Muscle layer of duodenum (tissue), 2 donors: ENCODE data around the gene STK32A.

Experiments
- H3K27ac ChIP-seq: one replicate; pipeline ENCODE4 v1.7.0; 2013; ENCODE audit warnings: mild to moderate bottlenecking, low read length
- H3K27me3 ChIP-seq: one replicate; pipeline ENCODE4 v1.7.0; 2013; ENCODE audit warnings: low read depth, mild to moderate bottlenecking, control low read depth, low read length
- H3K36me3 ChIP-seq, 2 donors: one replicate each; pipeline ENCODE4 v1.7.0; 2013; ENCODE audit warnings: low read length in 2 of 2, control low read depth in 1 of 2, mild to moderate bottlenecking in 1 of 2; ENCODE audit not compliant: insufficient read depth in 2 of 2, control insufficient read depth in 1 of 2
- H3K4me1 ChIP-seq, 2 donors: one replicate each; pipeline ENCODE4 v1.7.0; 2013; ENCODE audit warnings: low read length in 2 of 2, mild to moderate bottlenecking in 2 of 2, control low read depth in 1 of 2, moderate library complexity in 1 of 2; ENCODE audit not compliant: insufficient read depth in 2 of 2, control insufficient read depth in 1 of 2
- H3K4me3 ChIP-seq, 2 donors: one replicate each; pipeline ENCODE4 v1.7.0; 2013; ENCODE audit warnings: low read length in 2 of 2, low read depth in 1 of 2, mild to moderate bottlenecking in 1 of 2
- H3K9me3 ChIP-seq, 2 donors: one replicate each; pipeline ENCODE4 v1.7.0; 2013; ENCODE audit warnings: low read length in 2 of 2, control low read depth in 1 of 2, mild to moderate bottlenecking in 1 of 2; ENCODE audit not compliant: control insufficient read depth in 1 of 2
- donor health status: healthy.

Gene STK32A

DNA sequence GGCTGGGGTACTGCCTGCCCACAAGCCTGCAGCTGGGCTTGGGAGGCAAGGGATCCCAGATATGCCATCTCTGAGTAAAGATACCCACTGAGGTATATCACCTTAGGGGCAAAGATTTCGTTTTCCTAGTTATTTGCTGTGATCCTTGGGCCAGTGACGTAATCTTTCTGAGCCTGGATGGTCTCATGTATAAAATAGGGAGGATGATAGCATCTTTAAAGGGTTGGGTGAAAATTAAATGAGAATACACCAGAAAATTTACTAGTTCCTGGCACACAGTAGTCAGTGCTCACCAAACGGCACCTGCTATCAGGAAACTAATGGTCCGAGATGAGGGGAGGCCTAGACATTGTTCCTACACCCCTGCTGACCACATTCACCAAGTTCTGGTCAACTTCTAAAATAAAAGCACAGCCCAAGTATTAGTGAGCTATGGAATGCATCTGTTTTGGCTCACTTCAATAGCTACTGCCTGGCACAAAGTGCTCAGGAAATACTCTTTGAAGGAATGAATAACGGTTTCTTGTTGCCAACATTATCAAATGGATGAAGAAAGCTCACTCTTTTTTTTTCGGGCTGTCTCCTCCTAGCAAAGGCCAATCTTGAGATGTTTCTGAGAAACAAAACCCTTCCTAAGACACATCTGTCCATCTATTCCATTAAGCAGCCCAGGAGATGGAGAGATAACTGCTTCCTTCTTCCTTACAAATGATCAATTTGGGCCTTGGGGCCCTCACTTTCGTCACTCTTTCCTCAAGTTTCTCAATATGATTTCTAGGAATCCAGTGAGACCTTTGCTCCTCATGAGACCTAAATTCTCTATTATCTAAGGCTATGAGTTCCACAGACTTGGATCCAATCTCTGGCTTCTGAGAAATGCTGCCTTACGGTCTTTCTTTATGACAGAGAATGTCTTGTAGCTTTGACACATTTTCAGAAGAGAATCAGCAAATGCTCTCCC is 176.8 kb downstream of the STK32A start:
- H3K36me3 ChIP-seq = peaks cover 27 to 31% of the 10 kb centered on the region in 2 donors
- peak overlapping the region; percentile 42 for H3K27ac ChIP-seq
- peaks cover 7 to 31% of the 10 kb centered on the region in 2 donors for H3K4me1 ChIP-seq

DNA sequence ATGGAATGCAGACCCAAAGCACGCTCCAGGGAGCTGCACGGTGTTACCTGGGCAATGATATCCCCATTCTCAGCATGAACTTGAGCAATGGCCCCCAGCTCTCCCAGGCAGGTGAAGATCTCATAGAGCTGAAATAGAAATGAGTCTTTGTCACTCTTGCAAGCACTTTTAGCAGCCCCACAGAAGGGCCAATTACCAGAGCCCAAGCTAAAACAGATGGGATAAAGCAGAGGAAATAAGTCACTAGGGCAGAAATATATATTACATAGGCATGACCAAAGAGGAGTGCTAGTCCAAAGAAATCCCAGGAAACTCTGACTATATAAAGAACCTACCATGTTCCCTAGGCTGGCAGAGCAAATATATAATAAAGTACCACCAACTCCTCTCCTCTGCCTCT is 177.7 kb downstream of the STK32A start:
- H3K4me1 ChIP-seq = peaks cover 13 to 39% of the 10 kb centered on the region in 2 donors
- no peaks in the 10 kb centered on the region for H3K27me3 ChIP-seq
- no peak overlapping the region for H3K4me3 ChIP-seq
- peak overlapping the region; percentile 42 for H3K27ac ChIP-seq
- H3K9me3 ChIP-seq = no peaks in the 10 kb centered on the region
- H3K36me3 ChIP-seq = peaks cover 24 to 27% of the 10 kb centered on the region in 2 donors

More for the DNA sequence above, 176.8 kb downstream of the STK32A start:
- Histone ChIP-seq H3K4me3 (no peak overlapping the region), H3K27me3 (no peaks in the 10 kb centered on the region), H3K9me3 (no peaks in the 10 kb centered on the region)

DNA sequence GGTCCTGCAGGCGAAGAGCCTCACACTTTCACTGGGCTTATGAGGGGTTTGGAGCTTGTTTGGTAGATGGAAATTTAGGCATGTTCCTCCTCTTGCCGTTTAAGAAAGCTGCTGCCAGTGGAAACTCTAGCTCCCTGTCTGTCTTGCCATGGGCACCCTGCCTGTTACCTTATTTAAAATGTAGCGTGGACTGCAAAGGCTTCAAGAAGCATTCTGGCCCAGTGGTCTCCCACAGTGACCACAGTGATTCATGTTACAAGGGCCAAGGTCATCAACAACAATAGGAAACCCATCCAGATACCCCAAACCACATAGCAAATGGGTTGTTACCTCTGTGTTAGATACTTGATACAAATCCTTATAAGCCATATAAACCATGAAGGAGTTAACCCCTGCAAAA is 178.4 kb downstream of the STK32A start:
- no peak overlapping the region for H3K27ac ChIP-seq
- H3K27me3 ChIP-seq = no peaks in the 10 kb centered on the region
- peaks cover 19 to 22% of the 10 kb centered on the region in 2 donors for H3K36me3 ChIP-seq
- peaks cover 19 to 46% of the 10 kb centered on the region in 2 donors for H3K4me1 ChIP-seq
- H3K9me3 ChIP-seq = no peaks in the 10 kb centered on the region
- no peak overlapping the region for H3K4me3 ChIP-seq

DNA sequence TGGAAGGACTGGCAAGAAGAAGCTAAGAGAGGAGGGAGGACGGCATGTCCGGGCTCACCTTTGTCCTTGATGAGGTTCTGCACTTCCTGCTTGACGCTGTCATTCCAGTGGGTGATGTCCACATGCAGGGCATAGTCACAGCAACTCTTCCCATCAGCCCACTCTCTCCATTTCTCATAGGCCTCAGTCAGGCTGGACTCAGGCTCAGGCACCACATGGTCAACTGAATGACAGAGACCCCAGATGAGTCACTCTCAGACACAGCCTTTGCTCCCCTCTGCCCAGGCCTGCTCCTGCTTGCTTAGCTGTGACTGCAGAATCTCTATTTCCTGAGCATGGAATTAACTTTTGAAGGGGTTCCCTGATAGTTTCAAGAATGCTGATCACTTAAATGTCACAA is 180.8 kb downstream of the STK32A start:
- no peaks in the 10 kb centered on the region for H3K27me3 ChIP-seq
- H3K4me1 ChIP-seq = peaks cover 19 to 41% of the 10 kb centered on the region in 2 donors
- peaks cover 15 to 20% of the 10 kb centered on the region in 2 donors for H3K36me3 ChIP-seq
- no peak overlapping the region for H3K4me3 ChIP-seq
- no peak overlapping the region for H3K27ac ChIP-seq
- no peaks in the 10 kb centered on the region for H3K9me3 ChIP-seq

DNA sequence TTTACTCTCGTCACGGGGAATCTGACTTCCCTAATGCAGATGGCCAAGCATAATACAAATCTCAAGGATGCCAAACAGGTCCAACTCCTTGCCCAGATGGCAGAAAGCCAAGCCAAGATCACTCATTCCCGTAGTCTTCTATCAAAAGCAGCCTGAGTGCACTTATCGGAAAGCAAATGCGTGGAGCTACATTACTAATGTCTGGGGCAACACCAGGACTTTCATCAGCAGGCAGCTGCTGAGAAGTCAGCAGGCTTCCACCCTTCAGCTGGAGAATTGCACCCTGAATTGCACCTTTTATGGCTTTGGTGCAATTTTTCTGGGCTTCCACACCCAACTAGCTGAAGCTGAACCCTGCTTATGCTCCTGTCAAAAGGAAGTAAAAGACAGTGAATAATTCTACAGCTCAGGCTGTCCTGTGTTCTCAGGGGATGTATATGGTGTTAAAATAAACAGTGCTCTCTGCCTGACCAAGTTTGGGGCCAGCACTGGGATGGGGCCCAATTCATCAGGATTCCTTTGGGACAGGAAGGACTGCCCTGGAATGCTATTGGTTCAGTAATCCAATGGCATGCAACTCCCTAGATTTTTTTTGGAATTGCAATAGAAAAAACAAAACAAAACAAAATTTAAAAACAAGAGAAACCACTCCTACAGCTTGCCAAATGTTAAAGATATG is 182.4 kb downstream of the STK32A start:
- Histone ChIP-seq H3K36me3 (peaks cover 9 to 20% of the 10 kb centered on the region in 2 donors), H3K9me3 (no peaks in the 10 kb centered on the region), H3K27ac (peak overlapping the region; percentile 66), H3K27me3 (no peaks in the 10 kb centered on the region), H3K4me1 (peaks cover 11 to 39% of the 10 kb centered on the region in 2 donors), H3K4me3 (peak overlapping the region in 1 of 2 donors; percentile 20)

DNA sequence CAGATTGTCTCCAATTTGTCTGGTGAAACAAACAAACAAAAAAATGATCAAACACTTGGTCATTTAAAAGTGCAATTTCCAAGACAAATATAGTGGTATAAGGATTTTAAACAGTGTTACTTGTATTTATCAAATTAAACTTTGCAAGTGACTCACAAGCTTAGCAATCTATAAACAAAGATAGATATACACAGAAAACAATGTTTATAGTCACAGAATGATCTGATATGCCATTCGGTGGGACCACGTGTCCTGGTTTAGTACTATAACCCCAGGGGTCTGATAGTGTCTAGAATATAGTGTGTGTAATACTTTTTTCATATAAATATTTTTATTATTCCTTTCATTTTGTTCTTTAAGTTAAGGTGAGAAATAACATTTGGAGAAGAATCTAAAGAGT is 183.8 kb downstream of the STK32A start:
- peaks cover 8 to 19% of the 10 kb centered on the region in 2 donors for H3K36me3 ChIP-seq
- H3K27ac ChIP-seq = peak overlapping the region; percentile 66
- no peaks in the 10 kb centered on the region for H3K27me3 ChIP-seq
- peaks cover 11 to 30% of the 10 kb centered on the region in 2 donors for H3K4me1 ChIP-seq
- no peaks in the 10 kb centered on the region for H3K9me3 ChIP-seq
- no peak overlapping the region for H3K4me3 ChIP-seq

DNA sequence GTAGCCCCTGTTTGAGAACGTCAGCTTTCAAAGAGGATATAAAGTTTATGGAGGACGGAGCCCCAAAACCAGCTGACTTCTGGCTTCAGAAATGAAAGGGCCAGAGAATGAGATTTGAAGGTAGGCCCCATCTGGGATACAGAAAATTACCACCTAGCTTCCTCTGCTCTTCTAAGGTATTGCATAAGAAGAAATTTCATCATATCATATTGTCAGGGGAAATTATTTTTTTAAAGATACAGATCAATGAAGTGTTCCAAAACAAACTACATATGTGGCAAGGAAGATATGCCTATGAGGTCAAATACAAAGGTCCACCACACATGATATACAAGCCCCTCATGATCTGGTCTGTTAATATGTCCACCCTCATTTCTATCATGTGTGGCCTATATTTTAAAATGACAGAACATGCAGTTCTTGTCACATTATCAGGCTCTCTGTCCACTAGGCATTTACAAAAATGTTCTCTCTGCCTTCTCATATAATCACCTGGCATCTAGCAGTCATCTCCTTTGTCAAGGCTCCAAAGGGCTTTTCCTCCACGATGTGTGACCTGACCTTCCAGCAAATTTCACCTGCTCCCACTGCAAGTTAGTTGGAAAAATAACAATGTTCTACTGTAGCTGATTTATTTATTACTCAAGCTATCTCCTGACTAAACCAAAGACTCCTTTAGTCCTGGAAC is 192.0 kb downstream of the STK32A start:
- Histone ChIP-seq H3K27ac (peak overlapping the region; percentile 2), H3K4me3 (no peak overlapping the region), H3K9me3 (no peaks in the 10 kb centered on the region), H3K36me3 (peaks cover 0 to 6% of the 10 kb centered on the region in 2 donors), H3K27me3 (no peaks in the 10 kb centered on the region), H3K4me1 (peaks cover 17 to 42% of the 10 kb centered on the region in 2 donors)

DNA sequence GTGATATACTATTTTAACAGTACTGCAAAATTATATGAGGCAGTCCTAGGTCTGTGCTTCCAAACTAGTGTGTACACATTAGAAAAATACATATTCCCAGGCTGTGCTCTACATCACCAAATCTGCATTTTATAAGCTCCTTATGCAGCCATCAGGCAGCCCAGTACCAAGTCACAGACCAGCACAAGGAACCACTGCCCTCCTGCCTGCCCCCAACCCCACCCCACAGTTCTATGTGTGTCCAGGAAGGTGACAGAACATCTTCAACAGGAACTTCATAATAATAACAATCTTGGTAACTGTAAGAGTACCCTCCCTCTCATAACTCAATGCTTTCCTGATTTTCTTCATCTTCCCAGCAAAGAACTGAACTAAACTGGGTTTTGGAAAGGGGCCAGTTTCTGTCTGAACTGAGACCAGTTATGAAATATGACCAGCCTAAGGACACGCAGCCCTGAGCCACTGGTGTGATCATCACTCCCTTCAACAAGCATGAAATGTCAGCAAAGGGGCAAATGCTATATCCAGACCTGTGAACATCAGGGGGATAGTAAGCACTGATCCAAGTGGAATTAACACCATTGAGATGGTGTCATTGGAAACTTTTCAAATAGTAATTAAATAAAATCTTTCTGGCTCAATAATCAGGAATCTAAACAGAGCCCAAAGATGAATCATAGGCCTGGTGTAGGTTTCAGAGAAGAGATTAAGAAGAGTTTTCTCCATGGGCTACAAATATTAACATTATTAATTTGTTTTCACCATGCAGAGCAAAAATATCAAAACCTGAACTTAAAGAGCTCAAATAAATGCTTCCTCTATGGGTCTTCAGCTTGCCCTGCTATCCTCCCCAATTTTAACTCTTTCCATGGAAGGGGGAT is 192.9 kb downstream of the STK32A start:
- H3K4me1 ChIP-seq = peaks cover 17 to 52% of the 10 kb centered on the region in 2 donors
- H3K27ac ChIP-seq = peak overlapping the region; percentile 2

DNA sequence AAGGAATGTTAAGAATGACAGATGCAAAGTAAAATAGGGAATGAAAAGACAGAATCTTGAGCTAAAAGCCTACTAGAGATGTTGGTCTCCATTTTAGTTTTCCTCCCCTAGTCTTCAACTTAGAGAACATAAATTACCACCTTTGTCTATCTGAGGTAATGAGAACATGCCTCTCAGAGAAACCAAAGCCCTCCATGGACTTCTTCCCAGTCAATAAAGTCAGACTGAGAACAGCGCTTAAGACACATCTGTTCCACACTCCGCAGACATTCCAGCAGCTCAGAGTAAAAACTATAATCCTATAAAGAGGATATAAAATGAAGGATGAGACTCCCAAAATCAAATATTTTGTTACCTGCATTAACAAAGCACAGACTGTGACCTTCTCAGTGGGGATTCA is 195.8 kb downstream of the STK32A start:
- Histone ChIP-seq H3K36me3 (no peaks in the 10 kb centered on the region), H3K9me3 (no peaks in the 10 kb centered on the region), H3K4me3 (no peak overlapping the region), H3K27ac (no peak overlapping the region), H3K27me3 (no peaks in the 10 kb centered on the region), H3K4me1 (peaks cover 17 to 63% of the 10 kb centered on the region in 2 donors)

More for the DNA sequence above, 192.9 kb downstream of the STK32A start:
- no peaks in the 10 kb centered on the region for H3K9me3 ChIP-seq
- no peak overlapping the region for H3K4me3 ChIP-seq
- H3K27me3 ChIP-seq = no peaks in the 10 kb centered on the region
- H3K36me3 ChIP-seq = peaks cover 0 to 6% of the 10 kb centered on the region in 2 donors

DNA sequence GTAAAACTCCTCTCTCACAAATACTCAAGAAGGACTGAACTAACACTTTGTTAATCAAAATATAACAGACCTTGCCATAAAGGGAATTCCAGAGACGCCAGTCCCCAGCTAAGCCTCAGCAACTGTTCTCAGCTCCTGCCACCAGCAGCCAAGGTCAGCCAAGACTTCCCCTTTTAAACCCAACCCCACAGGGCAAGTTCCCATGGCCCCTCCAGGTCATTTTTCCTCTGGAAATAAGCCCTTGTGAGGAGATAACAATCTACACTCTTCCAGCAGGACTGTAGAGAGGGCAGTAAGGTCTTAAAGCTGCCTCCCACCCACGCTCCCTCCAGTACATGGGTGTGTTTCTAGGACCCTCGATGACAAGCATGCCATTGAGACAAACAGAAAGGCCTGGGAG is 196.8 kb downstream of the STK32A start:
- H3K27ac ChIP-seq = no peak overlapping the region
- H3K36me3 ChIP-seq = no peaks in the 10 kb centered on the region
- no peaks in the 10 kb centered on the region for H3K9me3 ChIP-seq
- no peaks in the 10 kb centered on the region for H3K27me3 ChIP-seq
- peaks cover 17 to 69% of the 10 kb centered on the region in 2 donors for H3K4me1 ChIP-seq
- H3K4me3 ChIP-seq = no peak overlapping the region
